Natural killer cell (primary cell): ENCODE results near the gene SELENOI. TPM values are rescaled to one million over a fixed set of nuclear protein-coding genes. Genes with fewer than 3 reads are reported as not detected.

Experiments
- ATAC-seq, 3 donors: fragments of 150-1000 bp in 2 of 3; fragments of 200-7000 bp in 1 of 3; cut with Tn5 transposase; 1 replicate in 1 of 3; 2 replicates in 2 of 3; pipeline ENCODE4 v1.10.0; 2021; ENCODE audit warnings: mild to moderate bottlenecking in 2 of 3, moderate library complexity in 2 of 3
- DNase-seq, 2 donors: peaks; one replicate each; pipeline versions ENCODE4 v3.0.0 to v3.0.0-alpha.2; 2013 to 2021; ENCODE audit warnings: mixed read lengths in 1 of 2
- H3K27ac ChIP-seq: one replicate; pipeline ENCODE4 v1.5.1; 2013; ENCODE audit warnings: mild to moderate bottlenecking, low read length
- H3K27me3 ChIP-seq: one replicate; pipeline ENCODE4 v1.6.1; 2013; ENCODE audit warnings: low read length; ENCODE audit not compliant: control insufficient read depth, insufficient read depth
- H3K36me3 ChIP-seq: one replicate; pipeline ENCODE4 v1.6.1; 2013; ENCODE audit warnings: low read length; ENCODE audit not compliant: control insufficient read depth, insufficient read depth
- H3K4me1 ChIP-seq: one replicate; pipeline ENCODE4 v1.6.1; 2013; ENCODE audit warnings: low read length; ENCODE audit not compliant: control insufficient read depth, insufficient read depth
- H3K4me3 ChIP-seq: one replicate; pipeline ENCODE4 v1.5.1; 2013; ENCODE audit warnings: low read length
- H3K9me3 ChIP-seq: one replicate; pipeline ENCODE4 v1.6.1; 2013; ENCODE audit warnings: low read length; ENCODE audit not compliant: control insufficient read depth, insufficient read depth
- H3K27ac Mint-ChIP-seq, 2 donors: one replicate each; pipeline ENCODE4 v1.8.0; 2022; ENCODE audit warnings: mild to moderate bottlenecking in 2 of 2, mixed read lengths in 2 of 2, moderate library complexity in 1 of 2
- H3K27me3 Mint-ChIP-seq, 2 donors: one replicate each; pipeline ENCODE4 v1.8.0; 2022; ENCODE audit warnings: low read depth in 2 of 2, mixed read lengths in 2 of 2
- H3K36me3 Mint-ChIP-seq: one replicate; pipeline ENCODE4 v1.8.0; 2022; ENCODE audit warnings: mixed read lengths
- H3K4me1 Mint-ChIP-seq, 2 donors: one replicate each; pipeline ENCODE4 v1.8.0; 2022; ENCODE audit warnings: mixed read lengths in 2 of 2
- H3K4me3 Mint-ChIP-seq: one replicate; pipeline ENCODE4 v1.8.0; 2022; ENCODE audit warnings: mild to moderate bottlenecking, moderate library complexity, mixed read lengths
- H3K9me3 Mint-ChIP-seq, 2 donors: one replicate each; pipeline ENCODE4 v1.8.0; 2022; ENCODE audit warnings: mixed read lengths in 2 of 2
- CTCF ChIP-seq: fragments of 200-600 bp; IDR thresholded peaks from one replicate; pipeline ENCODE4 v1.8.0; 2022; ENCODE audit warnings: antibody characterized with exemption
- WGBS: methylation state at CpG from one replicate; pipeline ENCODE4 v1.1.7; 2013; ENCODE audit warnings: missing lambda C conversion rate; ENCODE audit not compliant: insufficient coverage; 5-methylcytosine and 5-hydroxymethylcytosine counted together
- intact Hi-C: fragments of 100-400 bp; cut with micrococcal nuclease; formaldehyde crosslinking; loops from one replicate; pipeline ENCODE4 v1.14.2; 2022
- total RNA-seq, 4 donors: library from RNA; stranded (reverse); fragments of 120-200 nt in 1 of 4; gene quantifications; one replicate each; pipeline versions ENCODE4 v1.2.3 to v1.2.4, GENCODE V29; 2013 to 2022

Gene SELENOI
- total RNA-seq, 3 donors from 2014 or later (not counting 1 experiment from before 2014, with no cell fraction given), result 28.1 to 47.6 (median 36.4) TPM

DNA sequence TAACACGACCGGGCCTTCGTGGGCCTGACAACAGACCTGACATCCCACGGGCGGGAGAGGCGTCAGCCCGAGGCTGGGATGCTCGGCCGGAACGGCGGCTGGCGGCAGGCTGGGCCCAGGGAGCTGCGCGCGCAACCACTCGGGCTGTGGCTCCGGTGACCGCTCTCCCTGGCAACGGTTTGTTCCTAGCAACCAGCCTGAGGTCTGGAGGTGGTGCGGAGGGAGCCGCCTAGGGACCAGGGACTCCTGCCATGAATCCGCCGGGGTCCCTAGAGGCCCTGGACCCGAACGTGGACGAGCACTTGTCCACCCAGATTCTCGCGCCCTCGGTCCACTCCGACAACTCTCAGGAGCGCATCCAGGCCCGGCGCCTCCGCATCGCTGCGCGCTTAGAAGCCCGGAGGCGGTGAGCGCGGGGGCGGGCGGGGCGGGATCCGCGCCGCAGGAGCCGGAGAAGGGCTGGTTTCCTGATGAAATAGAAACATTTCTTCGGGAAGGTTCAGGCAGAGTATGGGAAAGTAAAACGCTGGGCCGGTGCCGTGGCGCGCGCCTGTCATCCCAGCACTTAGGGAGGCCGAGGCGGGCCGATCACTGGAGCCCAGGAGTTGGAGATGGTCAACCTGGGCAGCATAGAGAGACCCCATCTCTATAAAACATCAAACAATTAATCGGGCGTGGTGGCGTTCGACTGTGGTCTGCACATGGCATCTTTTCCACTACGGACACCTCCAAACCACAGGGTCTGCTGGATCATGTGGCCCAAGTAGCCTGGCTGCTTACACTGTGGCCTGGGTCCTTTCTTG is 56.0 kb downstream of the SELENOI start, which contains the start of gene DRC1:
Gene DRC1 (plus strand): TSS at position 182 of the 803 bp plus-strand sequence. CDS start 70 bp downstream, at position 252.
- peak in 1 of 3 donors; percentile 25 for ATAC-seq
- 20% methylated on average over 63 of the region's 63 CpGs for WGBS
- H3K36me3 Mint-ChIP-seq, result peaks cover 3% of the 10 kb centered on the region
- Histone ChIP-seq H3K4me3 (no peak within 1 kb of the TSS), H3K9me3 (no peaks in the 10 kb centered on the region), H3K4me1 (peaks cover 5% of the 10 kb centered on the region), H3K36me3 (no peaks in the 10 kb centered on the region), H3K27ac (no peak within 1 kb of the TSS), H3K27me3 (peaks cover 6% of the 10 kb centered on the region)
- DNase-seq, result no peak
- intact Hi-C loops, result no loop called here
- H3K27ac Mint-ChIP-seq, result no peak within 1 kb of the TSS
- H3K9me3 Mint-ChIP-seq, result no peaks in the 10 kb centered on the region
- H3K27me3 Mint-ChIP-seq, result peaks cover 2 to 4% of the 10 kb centered on the region in 2 donors
- H3K4me3 Mint-ChIP-seq, result no peak within 1 kb of the TSS
- no peak for TF ChIP-seq CTCF
- peaks cover 3 to 6% of the 10 kb centered on the region in 2 donors for H3K4me1 Mint-ChIP-seq

- Mint-ChIP-seq H3K4me1 (peaks cover 8 to 11% of the 10 kb centered on the region in 2 donors), H3K27me3 (peaks cover 11 to 15% of the 10 kb centered on the region in 2 donors), H3K27ac (no peak overlapping the region), H3K4me3 (no peak overlapping the region), H3K9me3 (no peaks in the 10 kb centered on the region), H3K36me3 (no peaks in the 10 kb centered on the region)
- ATAC-seq (no peak), DNase-seq (no peak)
- Histone ChIP-seq H3K27me3 (peaks cover 5% of the 10 kb centered on the region), H3K4me3 (no peak overlapping the region), H3K36me3 (no peaks in the 10 kb centered on the region), H3K4me1 (no peaks in the 10 kb centered on the region), H3K9me3 (no peaks in the 10 kb centered on the region), H3K27ac (no peak overlapping the region)
- 87% methylated on average over 9 of the region's 9 CpGs for WGBS
- intact Hi-C loops, result no loop called here
- no peak for TF ChIP-seq CTCF
Measured at GRCh38 chr2:26407526-26407925, 61.6 kb downstream of the SELENOI start.

DNA sequence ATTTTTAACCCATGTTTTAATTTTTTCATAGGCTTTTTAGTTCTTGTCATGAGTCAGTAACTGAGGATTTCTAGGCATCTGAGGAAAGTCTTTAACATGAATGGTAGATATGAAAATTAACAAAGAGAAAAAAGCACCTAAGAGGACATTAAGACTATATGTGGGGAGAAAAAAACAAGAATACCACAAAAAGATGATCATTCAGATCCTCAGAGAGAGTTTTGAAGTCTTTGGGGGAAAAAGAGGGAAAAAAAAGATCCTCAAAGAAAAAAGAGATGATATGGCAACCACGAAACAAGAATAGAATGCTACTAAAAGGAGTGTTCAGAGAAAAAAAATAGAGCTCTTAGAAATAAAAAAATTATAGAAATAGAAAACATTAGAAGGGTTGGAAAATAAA is 63.8 kb downstream of the SELENOI start:
- no peaks in the 10 kb centered on the region for H3K36me3 Mint-ChIP-seq
- H3K4me3 Mint-ChIP-seq, result no peak overlapping the region
- peaks cover 8 to 11% of the 10 kb centered on the region in 2 donors for H3K4me1 Mint-ChIP-seq
- peaks cover 13 to 15% of the 10 kb centered on the region in 2 donors for H3K27me3 Mint-ChIP-seq
- intact Hi-C loops, result no loop called here
- Histone ChIP-seq H3K27ac (no peak overlapping the region), H3K36me3 (no peaks in the 10 kb centered on the region), H3K4me1 (no peaks in the 10 kb centered on the region), H3K27me3 (peaks cover 4% of the 10 kb centered on the region), H3K9me3 (no peaks in the 10 kb centered on the region), H3K4me3 (no peak overlapping the region)
- H3K27ac Mint-ChIP-seq, result no peak overlapping the region
- H3K9me3 Mint-ChIP-seq, result no peaks in the 10 kb centered on the region
- ATAC-seq (no peak), DNase-seq (no peak)
- no peak for TF ChIP-seq CTCF
- no CpG with 5 or more reads among the region's 1 CpG for WGBS
